DMS53 (cell line): ENCODE data around the gene PYDC1.

Source experiments
- DNase-seq: peaks from one replicate; lab custom pipeline; 2025; lab: John Stamatoyannopoulos, UW

Gene PYDC1

GRCh38 chr16:31179219-31179746 lies 37.7 kb downstream of the PYDC1 start:
- peak; percentile 48 for DNase-seq

- peak; percentile 69 for DNase-seq
Measured at GRCh38 chr16:31177136-31177535, 39.8 kb downstream of the PYDC1 start.

DNA sequence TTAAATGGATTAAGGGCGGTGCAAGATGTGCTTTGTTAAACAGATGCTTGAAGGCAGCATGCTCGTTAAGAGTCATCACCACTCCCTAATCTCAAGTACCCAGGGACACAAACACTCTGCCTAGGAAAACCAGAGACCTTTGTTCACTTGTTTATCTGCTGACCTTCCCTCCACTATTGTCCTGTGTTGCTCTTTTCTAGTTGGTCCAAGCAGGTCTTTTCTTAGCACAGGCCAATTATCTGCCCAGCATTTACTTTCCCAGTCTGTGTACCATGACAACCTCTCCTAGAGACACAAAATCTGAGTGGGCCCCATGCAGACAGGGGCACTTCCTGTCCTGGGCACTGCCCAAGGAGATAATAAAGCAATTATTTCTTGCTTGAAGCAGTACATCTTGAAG lies 46.9 kb downstream of the PYDC1 start:
- DNase-seq = peak; percentile 49

DNA sequence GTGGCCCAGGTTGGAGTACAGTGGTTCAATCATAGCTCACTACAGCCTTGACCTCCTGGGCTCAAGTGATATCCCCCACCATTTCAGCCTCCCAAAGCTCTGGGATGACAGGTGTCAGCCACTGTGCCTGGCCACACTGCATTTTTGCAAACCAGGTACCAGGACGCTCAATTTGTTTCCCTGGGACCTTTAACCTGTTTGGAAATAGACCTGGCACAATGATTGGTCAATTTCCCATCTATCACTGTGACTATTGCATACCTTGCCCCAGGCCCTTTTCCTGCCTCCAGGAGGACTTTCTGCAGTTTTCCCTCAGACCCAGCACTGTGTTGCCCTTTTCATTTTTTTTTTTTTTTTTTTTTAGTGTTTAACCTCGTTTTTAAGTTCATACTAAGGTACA lies 48.1 kb downstream of the PYDC1 start:
- no peak for DNase-seq

DNA sequence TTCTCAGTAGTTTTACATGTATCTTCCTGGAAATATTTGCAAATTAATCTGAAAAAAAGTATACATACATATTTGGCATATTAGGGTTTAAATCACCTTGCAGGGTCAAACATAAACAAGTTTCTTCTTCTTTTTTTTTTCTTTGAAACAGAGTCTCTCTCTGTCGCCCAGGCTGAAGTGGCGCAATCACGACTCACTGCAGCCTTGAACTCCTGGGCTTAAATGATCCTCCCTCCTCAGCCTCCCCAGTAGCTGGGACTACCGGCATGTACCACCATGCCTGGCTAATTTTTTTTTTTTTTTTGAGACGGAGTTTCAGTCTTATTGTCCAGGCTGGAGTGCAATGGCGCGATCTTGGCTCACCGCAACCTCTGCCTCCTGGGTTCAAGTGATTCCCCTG lies 49.6 kb downstream of the PYDC1 start:
- no peak for DNase-seq
